KOPT-K1 (cell line): ENCODE results near the gene PDGFC.

Source experiments
- H3K27ac ChIP-seq: fragments of 200-600 bp; sonication (generic); 2 replicates; pipeline ENCODE4 v1.5.1; 2016; ENCODE audit warnings: antibody characterized with exemption, mild to moderate bottlenecking, low read depth, low read length; ENCODE audit not compliant: poor library complexity, severe bottlenecking
- H3K36me3 ChIP-seq: fragments of 200-600 bp; sonication (generic); 2 replicates; pipeline ENCODE4 v1.5.1; 2017; ENCODE audit warnings: antibody characterized with exemption, mild to moderate bottlenecking, low read length, moderate library complexity; ENCODE audit not compliant: insufficient read depth
- H3K9me3 ChIP-seq: fragments of 200-600 bp; sonication (generic); 2 replicates; pipeline ENCODE4 v1.5.1; 2017; ENCODE audit warnings: antibody characterized with exemption, low read length, mild to moderate bottlenecking; ENCODE audit not compliant: insufficient read depth, poor library complexity, severe bottlenecking

The PDGFC gene

DNA sequence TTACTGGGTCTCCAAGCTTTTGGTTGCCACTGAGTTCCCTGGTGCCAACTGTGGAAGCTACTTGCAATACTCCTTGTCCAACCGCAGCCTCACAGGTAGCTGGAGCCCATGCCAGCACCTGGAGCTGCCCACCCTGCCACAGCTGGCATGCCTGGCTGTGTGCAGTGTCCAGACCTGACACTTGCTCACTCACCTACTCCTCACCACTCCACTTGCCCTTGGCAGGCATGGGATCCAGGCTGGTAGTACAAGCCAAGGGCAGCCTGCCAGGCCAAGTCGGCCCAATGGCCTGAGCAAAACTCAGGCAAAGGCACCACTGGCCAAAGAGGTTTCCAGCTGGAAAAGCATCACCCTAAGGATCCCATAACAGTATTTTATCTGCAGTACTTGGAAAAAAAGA, 246.3 kb downstream of the PDGFC start:
- Histone ChIP-seq H3K9me3 (peaks cover 4% of the 10 kb centered on the region), H3K36me3 (no peaks in the 10 kb centered on the region), H3K27ac (no peak overlapping the region)

DNA sequence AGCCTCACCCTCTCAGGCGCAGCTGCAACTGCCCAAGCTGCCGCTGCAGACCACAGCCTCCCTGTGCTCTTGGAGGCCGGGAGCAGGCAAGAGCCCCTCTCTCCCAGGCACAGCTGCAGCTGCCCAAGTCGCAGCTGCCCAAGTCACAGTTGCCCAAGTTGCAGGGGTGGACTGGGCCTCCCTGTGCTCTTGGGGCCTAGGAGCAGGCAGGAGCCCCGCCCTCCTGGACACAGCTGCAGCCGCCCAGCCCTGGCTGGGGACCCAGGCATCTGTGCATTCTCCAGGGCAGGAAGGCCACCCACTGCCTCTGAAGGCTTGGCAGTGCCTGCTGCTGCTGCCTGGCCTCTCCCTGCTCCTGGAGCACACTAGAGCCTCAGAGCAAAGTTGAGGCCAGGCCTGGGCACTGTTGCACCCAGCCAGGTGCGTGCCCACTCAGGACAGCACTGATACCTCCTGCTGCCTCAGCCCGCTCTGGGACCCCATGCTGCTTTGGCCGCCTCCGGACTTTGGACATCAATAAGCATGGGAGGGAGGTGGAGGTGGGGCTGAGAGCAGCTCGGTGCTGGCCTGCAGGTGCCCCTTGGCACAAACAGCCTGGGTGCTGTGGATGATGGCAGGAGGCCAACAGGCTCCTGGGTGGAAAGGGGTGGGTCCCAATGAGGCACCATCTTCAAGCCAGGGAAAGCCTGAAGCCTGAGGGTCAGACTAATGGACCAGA, 247.5 kb downstream of the PDGFC start:
- H3K27ac ChIP-seq = no peak overlapping the region
- H3K9me3 ChIP-seq = peaks cover 4% of the 10 kb centered on the region
- no peaks in the 10 kb centered on the region for H3K36me3 ChIP-seq

DNA sequence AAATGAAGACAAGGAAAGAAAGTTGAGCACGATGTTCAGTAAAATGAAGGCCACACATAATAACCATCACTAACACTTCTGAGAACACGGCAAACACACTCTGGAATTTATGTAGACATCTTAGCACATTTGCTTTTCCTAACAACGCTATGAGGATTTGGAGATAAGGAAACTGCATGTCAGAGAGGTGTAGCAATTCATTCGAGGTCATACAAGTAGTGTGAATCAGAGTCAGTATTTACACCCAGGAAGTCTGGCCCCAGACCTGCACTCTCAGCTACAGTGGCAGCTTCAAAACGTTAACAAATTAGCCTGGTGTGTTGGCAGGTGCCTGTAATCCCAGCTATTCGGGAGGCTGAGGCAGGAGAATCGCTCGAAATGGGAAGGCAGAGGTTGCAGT, 253.4 kb downstream of the PDGFC start:
- no peaks in the 10 kb centered on the region for H3K9me3 ChIP-seq
- no peak overlapping the region for H3K27ac ChIP-seq
- no peaks in the 10 kb centered on the region for H3K36me3 ChIP-seq

- no peaks in the 10 kb centered on the region for H3K36me3 ChIP-seq
- no peak overlapping the region for H3K27ac ChIP-seq
- H3K9me3 ChIP-seq = no peaks in the 10 kb centered on the region
Measured at GRCh38 chr4:156711193-156711590, 260.4 kb downstream of the PDGFC start.
